K562 treated with DMSO at 1 percent for 4 hours (cell line): ENCODE data around the gene SNN. TPM values are rescaled to one million over a fixed set of nuclear protein-coding genes. Genes with fewer than 3 reads are reported as not detected.

ENCODE experiments used
- total RNA-seq: library from RNA; unstranded; fragments of 300-600 nt; gene quantifications from 2 replicates; pipeline ENCODE4 v1.2.3, GENCODE V29; 2022; ENCODE audit not compliant: insufficient read depth

The SNN gene
- 3.7 and 4.3 TPM in 2 replicates for total RNA-seq

GRCh38 chr16:11667824-11668622 is at the start of gene SNN:
Gene SNN (plus strand): TSS chr16:11668455. CDS start chr16:11676060, 7,605 bp downstream.

Other genes with a start within 250 kb of the SNN start
- gene LITAF, start 81.5 kb upstream of the SNN start, total RNA-seq, result 51.2 and 51.8 TPM in 2 replicates
- 58.7 and 71.7 TPM in 2 replicates for gene TXNDC11, start 74.4 kb downstream of the SNN start, total RNA-seq
- gene ZC3H7A, start 128.8 kb downstream of the SNN start, total RNA-seq, result 24.2 and 29.3 TPM in 2 replicates
- gene RSL1D1, start 183.1 kb downstream of the SNN start, total RNA-seq, result 95.1 and 96.6 TPM in 2 replicates
- gene GSPT1, start 247.5 kb downstream of the SNN start, total RNA-seq, result 68.2 and 75.6 TPM in 2 replicates